GM23338 (cell line): Measurements from ENCODE around the gene PNPLA3. TPM values are rescaled to one million over a fixed set of nuclear protein-coding genes. Genes with fewer than 3 reads are reported as not detected.

ENCODE experiments used
- ATAC-seq: fragments of 200-7000 bp; cut with Tn5 transposase; 3 replicates; pipeline ENCODE4 v1.9.1; 2020
- DNase-seq: peaks from one replicate; pipeline ENCODE4 v3.0.0-alpha.2; 2015; ENCODE audit warnings: low spot score
- H2AFZ ChIP-seq: fragments of 200-600 bp; sonication (generic); 2 replicates; pipeline ENCODE4 v1.8.0; 2016; ENCODE audit warnings: antibody characterized with exemption, mild to moderate bottlenecking, moderate library complexity
- H3F3A ChIP-seq: fragments of 200-600 bp; sonication (generic); replicated peaks from 2 replicates; pipeline ENCODE4 v1.8.0; 2017; ENCODE audit warnings: antibody characterized with exemption, mixed run types, low read depth
- H3K27ac ChIP-seq: fragments of 200-600 bp; sonication (generic); 2 replicates; pipeline ENCODE4 v1.6.1; 2016; ENCODE audit warnings: low read depth
- H3K27me3 ChIP-seq: fragments of 200-600 bp; sonication (generic); 2 replicates; pipeline ENCODE4 v1.8.0; 2016; ENCODE audit warnings: mild to moderate bottlenecking, mixed run types, moderate library complexity; ENCODE audit not compliant: insufficient read depth
- H3K36me3 ChIP-seq: fragments of 200-600 bp; sonication (generic); 2 replicates; pipeline ENCODE4 v1.8.0; 2016; ENCODE audit warnings: mild to moderate bottlenecking; ENCODE audit not compliant: insufficient read depth
- H3K4me1 ChIP-seq: fragments of 200-600 bp; sonication (generic); 2 replicates; pipeline ENCODE4 v1.8.0; 2016; ENCODE audit warnings: mild to moderate bottlenecking, moderate library complexity; ENCODE audit not compliant: insufficient read depth
- H3K4me2 ChIP-seq: fragments of 200-600 bp; sonication (generic); 2 replicates; pipeline ENCODE4 v1.7.1; 2017; ENCODE audit warnings: mixed run types
- H3K4me3 ChIP-seq: fragments of 200-600 bp; sonication (generic); 2 replicates; pipeline ENCODE4 v1.6.1; 2016; ENCODE audit warnings: mixed run types
- H3K79me2 ChIP-seq: fragments of 200-600 bp; sonication (generic); replicated peaks from 2 replicates; pipeline ENCODE4 v1.8.0; 2017; ENCODE audit warnings: mild to moderate bottlenecking; ENCODE audit not compliant: insufficient read depth
- H3K9me2 ChIP-seq: fragments of 200-600 bp; sonication (generic); 2 replicates; pipeline ENCODE4 v1.8.0; 2017; ENCODE audit not compliant: insufficient read depth
- H4K20me1 ChIP-seq: fragments of 200-600 bp; sonication (generic); replicated peaks from 2 replicates; pipeline ENCODE4 v1.8.0; 2017; ENCODE audit warnings: mild to moderate bottlenecking; ENCODE audit not compliant: insufficient read depth
- H3K27ac Mint-ChIP-seq: 2 replicates; pipeline ENCODE4 v1.8.0; 2020; ENCODE audit warnings: inconsistent platforms, mild to moderate bottlenecking, moderate library complexity, mixed read lengths
- H3K27me3 Mint-ChIP-seq: 3 replicates; pipeline ENCODE4 v1.8.0; 2022; ENCODE audit warnings: low read depth, mild to moderate bottlenecking, moderate library complexity, mixed read lengths, inconsistent platforms; ENCODE audit not compliant: insufficient read depth, poor library complexity
- H3K36me3 Mint-ChIP-seq: 3 replicates; pipeline ENCODE4 v1.8.0; 2021; ENCODE audit warnings: low read depth, mild to moderate bottlenecking, inconsistent platforms, moderate library complexity, mixed read lengths
- H3K4me1 Mint-ChIP-seq: 3 replicates; pipeline ENCODE4 v1.8.0; 2020; ENCODE audit warnings: mild to moderate bottlenecking, inconsistent platforms, mixed read lengths
- H3K4me3 Mint-ChIP-seq: 3 replicates; pipeline ENCODE4 v1.8.0; 2021; ENCODE audit warnings: moderate library complexity, mild to moderate bottlenecking, inconsistent platforms, mixed read lengths
- H3K9me3 Mint-ChIP-seq: 3 replicates; pipeline ENCODE4 v1.8.0; 2020; ENCODE audit warnings: moderate library complexity, mild to moderate bottlenecking, inconsistent platforms, mixed read lengths
- CREB1 ChIP-seq: fragments of 250-450 bp; sonication (Bioruptor Pico); IDR thresholded peaks from 2 replicates; pipeline ENCODE4 v1.5.0; 2020; ENCODE audit warnings: low read depth, mild to moderate bottlenecking, moderate library complexity
- ETS1 ChIP-seq: IDR thresholded peaks from 2 replicates; pipeline ENCODE4 v1.6.1; 2016; ENCODE audit warnings: antibody characterized with exemption
- EZH2 ChIP-seq: fragments of 200-600 bp; sonication (generic); IDR thresholded peaks from one replicate; pipeline ENCODE4 v1.8.0; 2017; ENCODE audit warnings: antibody characterized with exemption, mild to moderate bottlenecking, low read depth; ENCODE audit not compliant: unreplicated experiment
- JUNB ChIP-seq: IDR thresholded peaks from one replicate; pipeline ENCODE4 v1.6.1; 2016; ENCODE audit warnings: antibody characterized with exemption; ENCODE audit not compliant: unreplicated experiment
- NANOG ChIP-seq: IDR thresholded peaks from 2 replicates; pipeline ENCODE4 v1.6.1; 2016; ENCODE audit warnings: antibody characterized with exemption, borderline replicate concordance
- ZNF331 ChIP-seq: fragments of 250-450 bp; sonication (Bioruptor Pico); IDR thresholded peaks from 2 replicates; pipeline ENCODE4 v1.5.0; 2020; ENCODE audit warnings: low read depth, mild to moderate bottlenecking, moderate library complexity
- ZNF462 ChIP-seq: fragments of 250-450 bp; sonication (Bioruptor Pico); IDR thresholded peaks from 2 replicates; pipeline ENCODE4 v1.5.0; 2020; ENCODE audit warnings: mild to moderate bottlenecking, moderate library complexity
- polyA plus RNA-seq: library from polyadenylated mRNA; unstranded; fragments of >200 nt; fragmentation: Nextera tagmentation; extraction: Ambion mirVana; gene quantifications from 2 replicates; pipeline ENCODE4 v1.2.1, GENCODE V29; 2016
- total RNA-seq: library from RNA; depleted of rRNA; stranded (reverse); fragments of >200 nt; shearing (Covaris generic); gene quantifications from 2 replicates; pipeline ENCODE4 v1.2.3, GENCODE V29; 2014

Gene PNPLA3
- total and polyA plus RNA-seq, 2 experiments from 2014 or later: 17.7 to 23.4 TPM

DNA sequence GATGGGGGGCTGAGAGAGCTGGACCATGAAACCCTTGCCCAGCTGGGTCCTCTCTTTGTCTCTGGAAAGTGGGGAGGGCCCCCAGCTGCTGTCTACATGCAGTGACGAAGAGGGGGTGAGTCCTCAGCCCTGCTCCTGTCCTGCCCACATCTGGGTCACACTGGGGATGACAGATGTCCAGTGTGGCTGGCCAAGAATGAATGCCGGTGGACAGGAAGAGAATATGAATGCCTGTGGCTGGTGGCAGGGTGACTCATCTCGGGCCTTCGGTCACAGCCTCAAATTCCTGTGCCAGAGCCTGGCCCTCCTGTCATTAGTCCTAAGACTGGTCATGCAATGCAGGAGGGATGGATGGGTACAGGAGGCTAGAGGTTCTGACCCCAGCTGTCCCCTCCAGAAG, 2.2 kb upstream of the PNPLA3 start:
- peaks cover 15% of the 10 kb centered on the region for H3K79me2 ChIP-seq
- no peaks in the 10 kb centered on the region; the same call in 2 of the 3 replicates for H3K9me3 Mint-ChIP-seq
- DNase-seq (no peak), ATAC-seq (no peak)
- no peak overlapping the region for H3K4me3 Mint-ChIP-seq
- no peaks in the 10 kb centered on the region for H3K27me3 ChIP-seq
- H3K4me1 ChIP-seq: peaks cover 20% of the 10 kb centered on the region
- peaks cover 14% of the 10 kb centered on the region for H3K27me3 Mint-ChIP-seq
- H3F3A ChIP-seq: no peaks in the 10 kb centered on the region
- H3K4me2 ChIP-seq: no peak overlapping the region
- no peaks in the 10 kb centered on the region for H3K9me2 ChIP-seq
- H3K27ac ChIP-seq: no peak overlapping the region
- H2AFZ ChIP-seq: no peak overlapping the region
- no peaks in the 10 kb centered on the region for H4K20me1 ChIP-seq
- H3K4me1 Mint-ChIP-seq: peaks cover 24% of the 10 kb centered on the region
- H3K4me3 ChIP-seq: no peak overlapping the region
- H3K36me3 Mint-ChIP-seq: no peaks in the 10 kb centered on the region; the same call in 2 of the 3 replicates
- no peak overlapping the region for H3K27ac Mint-ChIP-seq
- TF ChIP-seq EZH2: no peak
- no peak for TF ChIP-seq ZNF331 (CRISPR knock-in tag)
- no peak for TF ChIP-seq NANOG
- no peak for TF ChIP-seq ETS1
- TF ChIP-seq ZNF462 (CRISPR knock-in tag): no peak
- TF ChIP-seq CREB1 (CRISPR knock-in tag): no peak
- no peak for TF ChIP-seq JUNB
- H3K36me3 ChIP-seq: no peaks in the 10 kb centered on the region
